GM12875 (cell line): ENCODE measurements around the gene SLC39A11.

Experiments used
- H3K4me3 ChIP-seq: one replicate; pipeline ENCODE4 v1.5.1; 2011; ENCODE audit warnings: low read depth, low read length, control low read depth
- TF ChIP-seq, protein P1 (sequence below): IDR thresholded peaks from 2 replicates; pipeline ENCODE4 v1.5.1; 2011; ENCODE audit warnings: low read depth, mild to moderate bottlenecking, control low read depth, inconsistent platforms, low read length, moderate library complexity, borderline replicate concordance; ENCODE audit not compliant: insufficient read depth

Gene SLC39A11

GRCh38 chr17:72634621-72635020 is 457.9 kb downstream of the SLC39A11 start:
- TF ChIP-seq, protein P1, sequence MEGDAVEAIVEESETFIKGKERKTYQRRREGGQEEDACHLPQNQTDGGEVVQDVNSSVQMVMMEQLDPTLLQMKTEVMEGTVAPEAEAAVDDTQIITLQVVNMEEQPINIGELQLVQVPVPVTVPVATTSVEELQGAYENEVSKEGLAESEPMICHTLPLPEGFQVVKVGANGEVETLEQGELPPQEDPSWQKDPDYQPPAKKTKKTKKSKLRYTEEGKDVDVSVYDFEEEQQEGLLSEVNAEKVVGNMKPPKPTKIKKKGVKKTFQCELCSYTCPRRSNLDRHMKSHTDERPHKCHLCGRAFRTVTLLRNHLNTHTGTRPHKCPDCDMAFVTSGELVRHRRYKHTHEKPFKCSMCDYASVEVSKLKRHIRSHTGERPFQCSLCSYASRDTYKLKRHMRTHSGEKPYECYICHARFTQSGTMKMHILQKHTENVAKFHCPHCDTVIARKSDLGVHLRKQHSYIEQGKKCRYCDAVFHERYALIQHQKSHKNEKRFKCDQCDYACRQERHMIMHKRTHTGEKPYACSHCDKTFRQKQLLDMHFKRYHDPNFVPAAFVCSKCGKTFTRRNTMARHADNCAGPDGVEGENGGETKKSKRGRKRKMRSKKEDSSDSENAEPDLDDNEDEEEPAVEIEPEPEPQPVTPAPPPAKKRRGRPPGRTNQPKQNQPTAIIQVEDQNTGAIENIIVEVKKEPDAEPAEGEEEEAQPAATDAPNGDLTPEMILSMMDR = no peak
- H3K4me3 ChIP-seq = no peak overlapping the region

DNA sequence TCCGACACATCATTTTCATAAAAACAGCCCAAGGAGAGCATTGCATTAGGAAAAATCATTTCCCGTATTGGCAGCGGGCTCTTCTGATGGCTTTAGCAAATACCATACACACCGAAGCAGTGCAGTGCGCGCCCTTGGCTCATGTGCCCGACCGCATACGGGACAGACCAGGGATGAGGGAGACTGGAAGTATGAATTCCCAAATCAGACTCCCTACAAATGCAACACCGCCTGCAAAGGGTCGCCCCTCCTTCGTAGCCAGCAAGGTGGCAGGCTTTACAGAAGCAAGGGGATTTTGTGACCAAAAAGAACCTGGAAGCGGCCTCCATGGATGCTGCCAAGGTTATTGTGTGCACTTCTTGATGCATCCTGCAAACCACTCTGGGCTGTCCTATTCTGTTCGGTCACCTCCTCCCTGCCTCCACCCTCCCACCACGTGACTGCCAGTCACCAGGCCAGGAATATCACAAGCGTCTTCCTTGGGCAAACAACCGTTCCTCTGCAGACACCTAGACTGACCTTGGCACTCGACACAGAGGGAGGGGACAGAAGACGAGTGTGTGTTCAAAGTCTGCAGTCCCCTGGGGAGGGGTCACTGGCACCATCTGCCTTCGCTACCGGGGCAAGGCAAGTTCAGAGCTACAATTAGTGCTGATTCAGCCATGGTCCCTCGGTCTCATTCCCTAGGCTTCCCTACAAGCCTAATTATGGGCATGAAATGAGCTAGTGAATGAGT is 460.4 kb downstream of the SLC39A11 start:
- TF ChIP-seq, protein P1 = no peak
- no peak overlapping the region for H3K4me3 ChIP-seq

DNA sequence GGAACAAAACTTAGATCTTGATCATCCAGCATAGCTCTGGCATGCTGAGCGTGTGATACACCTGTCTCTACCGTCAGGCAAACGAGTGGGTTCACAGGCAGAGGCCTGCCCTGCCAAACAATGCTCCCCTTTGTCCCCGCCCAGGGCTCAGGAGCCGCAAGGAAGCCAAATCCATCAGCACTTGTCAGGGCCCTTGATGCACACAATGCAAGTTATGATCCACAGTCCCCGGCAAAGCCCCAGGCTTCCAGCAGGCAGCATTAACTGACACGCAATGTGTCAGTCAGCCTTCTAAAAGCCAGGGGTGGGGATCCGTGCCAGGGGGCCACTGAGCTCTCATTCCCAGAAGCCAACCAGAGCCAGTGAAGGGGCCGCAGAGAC is 460.9 kb downstream of the SLC39A11 start:
- TF ChIP-seq, protein P1 = no peak
- H3K4me3 ChIP-seq = no peak overlapping the region

DNA sequence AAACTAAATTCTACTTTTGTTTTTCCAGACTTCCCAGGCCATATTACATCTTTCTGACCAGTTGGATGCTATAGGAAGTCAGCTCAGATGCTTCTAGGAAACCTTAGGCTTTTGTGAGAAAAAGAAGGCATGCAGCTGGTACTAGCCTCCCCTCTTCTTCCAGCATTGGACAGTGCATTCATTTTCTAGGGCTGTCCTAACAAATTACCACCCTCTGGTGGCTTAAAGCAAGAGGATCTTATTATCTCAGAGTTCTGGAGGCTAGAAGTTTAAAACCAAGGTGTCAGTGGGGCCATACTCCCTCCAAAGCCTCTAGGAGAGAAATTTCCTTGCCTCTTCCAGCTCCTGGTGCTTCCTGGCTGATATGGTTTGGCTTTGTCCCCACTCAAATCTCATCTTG is 467.8 kb downstream of the SLC39A11 start:
- TF ChIP-seq, protein P1 = no peak

DNA sequence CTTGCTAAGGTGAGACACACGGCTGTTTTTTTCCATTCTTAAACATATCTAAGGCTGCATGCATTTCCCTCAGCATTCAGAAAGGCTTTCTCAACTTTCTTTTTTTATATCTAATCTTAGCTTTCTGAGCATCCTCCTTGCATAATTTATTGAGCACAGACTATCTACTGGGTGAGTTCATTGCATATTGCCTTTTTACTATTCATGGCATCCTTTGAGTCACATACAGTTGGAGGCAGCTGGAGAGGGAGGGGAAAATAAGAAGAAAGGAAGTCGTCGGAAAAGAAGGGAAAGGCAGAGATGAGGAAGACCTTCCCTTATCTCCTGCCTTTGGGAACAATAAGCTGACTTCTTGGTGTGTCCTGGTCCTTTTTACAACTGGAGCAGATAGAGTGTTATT is 468.3 kb downstream of the SLC39A11 start:
- H3K4me3 ChIP-seq = no peak overlapping the region
- TF ChIP-seq, protein P1 = no peak

More for the DNA sequence above, 467.8 kb downstream of the SLC39A11 start:
- no peak overlapping the region for H3K4me3 ChIP-seq

GRCh38 chr17:72622661-72623433 is 469.6 kb downstream of the SLC39A11 start:
- no peak overlapping the region for H3K4me3 ChIP-seq
- TF ChIP-seq, protein P1 = no peak
